DMS 273 (cell line): Measurements from ENCODE around the gene GIMAP7.

ENCODE experiments used
- DNase-seq: peaks from one replicate; lab custom pipeline; 2025; ENCODE audit not compliant: unreplicated experiment; lab: John Stamatoyannopoulos, UW

The GIMAP7 gene

DNA sequence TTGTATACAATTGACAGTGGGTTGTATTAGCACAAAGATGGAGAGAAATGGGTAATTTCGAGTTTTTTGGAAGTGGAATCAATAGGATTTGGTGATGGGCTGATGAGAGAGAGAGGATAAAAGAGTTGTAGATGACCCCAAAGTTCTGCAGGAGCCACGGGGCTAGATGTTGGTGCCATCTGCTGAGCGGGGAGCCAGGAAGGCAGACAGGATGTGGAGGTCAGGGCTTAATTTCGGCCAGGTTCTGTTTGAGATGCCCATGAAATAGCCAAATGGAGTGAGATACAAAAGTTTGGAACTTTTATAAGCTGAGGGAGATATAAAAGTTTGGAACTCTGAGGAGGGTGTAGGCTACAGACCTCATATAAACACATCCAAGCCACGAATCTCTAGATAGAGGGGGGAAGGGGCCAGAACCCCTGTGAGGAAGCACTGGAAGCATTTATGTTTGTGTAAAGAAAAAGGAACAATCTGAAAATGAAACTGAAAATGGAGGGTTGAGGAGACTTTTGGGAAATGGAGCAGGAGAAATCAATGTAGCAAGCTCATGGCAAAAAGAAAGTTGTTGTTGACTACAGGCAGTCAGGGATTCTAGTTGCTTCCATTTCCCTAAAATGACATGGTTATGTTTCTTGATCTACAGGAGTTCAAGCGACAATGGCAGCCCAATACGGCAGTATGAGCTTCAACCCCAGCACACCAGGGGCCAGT is 54.7 kb downstream of the GIMAP7 start:
- no peak for DNase-seq
